Measurements from ENCODE around the gene MYO15A.
"Not testable (repeated sequence)": the region's sequence is repeated elsewhere in the genome, so short reads cannot be mapped to it uniquely, and the experiment has no call there.

Gene MYO15A

DNA sequence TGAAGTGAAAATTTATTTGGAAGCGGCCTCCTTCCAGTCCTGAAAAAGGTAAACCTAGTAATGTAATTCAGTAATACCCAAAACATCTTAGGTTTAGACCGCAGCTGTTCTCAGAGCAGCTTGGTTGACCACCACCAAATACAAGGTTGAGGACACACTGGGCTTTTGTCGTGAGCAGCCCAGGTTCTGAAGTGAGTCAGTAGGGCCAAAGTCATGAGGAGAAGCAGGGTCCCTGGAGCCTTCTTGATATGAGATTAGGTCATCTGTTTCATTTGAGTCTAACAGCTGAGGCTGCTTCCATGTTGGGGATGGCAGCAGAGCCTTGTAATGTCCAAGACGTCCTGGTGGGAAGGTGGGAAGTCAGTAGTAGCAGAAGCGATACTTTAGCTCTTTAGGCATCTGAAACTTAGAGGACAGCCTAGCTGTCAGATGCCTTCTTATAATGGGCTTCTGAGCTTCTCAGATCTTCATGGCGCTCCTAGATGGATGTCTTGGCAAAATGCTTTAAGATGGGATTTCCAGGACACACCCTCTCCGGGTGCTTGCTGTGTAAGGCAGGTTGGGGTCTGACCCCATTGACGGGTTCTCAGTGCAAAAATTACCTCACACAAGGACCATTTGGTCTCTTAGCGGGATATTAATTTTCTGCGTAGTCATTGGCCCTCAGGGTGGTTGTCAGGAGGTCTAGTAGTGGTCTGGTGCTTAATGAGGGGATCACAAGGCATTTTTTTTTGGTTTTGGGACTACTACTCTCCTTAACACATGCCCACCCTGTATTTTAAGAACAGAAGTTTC is 77.5 kb downstream of the MYO15A start:
- no peak for DNase-seq

DNA sequence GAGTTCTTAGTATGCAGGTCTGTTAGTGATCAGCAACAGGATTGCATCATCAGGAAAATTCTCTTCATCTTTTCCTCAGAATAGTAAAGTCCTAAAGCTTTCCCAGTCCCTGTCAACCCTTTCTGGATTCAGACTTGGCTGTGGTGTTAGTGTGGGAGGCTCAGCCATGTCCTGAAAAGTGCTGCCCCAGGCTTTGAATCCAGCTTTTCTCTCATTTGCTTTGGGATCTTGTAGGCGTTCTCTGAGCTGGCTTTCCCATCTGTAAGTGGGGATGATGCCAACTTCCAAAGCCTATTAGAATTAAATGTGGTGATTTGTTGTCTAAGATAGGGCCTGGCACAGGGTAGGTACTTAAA is 78.0 kb downstream of the MYO15A start:
- no peak for DNase-seq

DNA sequence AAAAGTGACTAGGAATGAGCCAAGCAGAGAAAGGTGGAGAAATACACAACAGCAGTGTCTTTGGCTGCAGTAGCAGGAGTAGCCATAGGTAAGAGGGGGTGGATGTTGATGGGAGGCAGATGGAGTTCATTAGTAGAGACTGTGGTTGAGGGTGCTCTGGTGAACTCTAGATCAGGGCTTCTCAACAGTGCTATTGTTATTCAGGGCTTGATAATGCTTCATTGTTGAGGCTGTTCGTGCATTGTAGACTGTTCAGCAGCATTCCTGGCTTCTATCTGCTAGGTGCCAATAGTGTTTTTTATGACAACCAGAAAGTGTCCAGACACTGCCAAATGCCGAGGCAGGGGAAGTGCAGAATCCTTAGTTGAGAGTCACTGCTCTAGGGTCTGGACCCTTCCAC is 78.7 kb downstream of the MYO15A start:
- DNase-seq = no peak

DNA sequence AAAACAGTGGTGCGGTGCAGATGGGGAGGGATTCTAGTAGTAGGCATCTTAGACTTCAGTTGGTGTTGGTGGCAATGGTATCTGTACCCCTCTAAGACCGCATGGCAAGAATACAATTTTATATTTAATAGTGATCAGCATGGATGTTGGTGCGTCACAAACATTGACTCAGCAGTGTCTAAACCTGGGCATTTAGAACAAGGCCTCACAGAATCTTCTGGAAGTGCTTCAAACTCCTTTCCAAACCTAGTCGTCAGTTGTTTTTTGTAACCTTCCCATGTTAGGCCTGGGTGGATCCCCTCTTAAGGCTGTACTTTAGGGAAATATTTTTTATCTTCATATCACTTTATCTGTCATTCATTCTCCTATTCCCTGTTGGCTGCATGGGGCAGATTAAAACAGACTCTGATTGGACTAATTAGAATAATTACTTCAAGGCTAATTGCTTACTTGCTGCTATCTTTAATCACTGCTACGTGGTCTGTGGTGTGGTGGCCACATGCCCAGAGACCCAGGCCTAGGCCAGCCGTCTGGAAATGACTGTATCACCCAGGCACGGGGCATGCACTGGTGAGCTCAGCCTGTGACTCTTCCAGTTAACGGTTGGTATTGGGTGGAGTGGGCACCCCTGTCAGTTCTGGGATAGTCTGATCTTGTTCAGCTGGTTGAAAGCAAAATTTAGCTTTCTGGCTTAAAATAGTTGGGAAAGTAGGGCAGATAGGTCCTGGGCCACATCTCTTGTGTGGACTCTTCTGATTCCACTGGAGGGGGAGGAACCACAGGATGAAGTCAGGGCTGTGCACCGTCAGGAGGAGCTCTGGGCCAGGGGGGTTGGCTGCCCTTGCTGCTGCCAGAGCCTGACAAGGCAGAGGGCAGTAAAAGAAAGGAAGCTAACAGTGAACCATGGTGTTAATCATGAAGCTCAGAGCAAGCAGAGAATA is 79.5 kb downstream of the MYO15A start:
- DNase-seq = no peak

GRCh38 chr17:18190628-18191235 is 82.2 kb downstream of the MYO15A start:
- no peak for DNase-seq

DNA sequence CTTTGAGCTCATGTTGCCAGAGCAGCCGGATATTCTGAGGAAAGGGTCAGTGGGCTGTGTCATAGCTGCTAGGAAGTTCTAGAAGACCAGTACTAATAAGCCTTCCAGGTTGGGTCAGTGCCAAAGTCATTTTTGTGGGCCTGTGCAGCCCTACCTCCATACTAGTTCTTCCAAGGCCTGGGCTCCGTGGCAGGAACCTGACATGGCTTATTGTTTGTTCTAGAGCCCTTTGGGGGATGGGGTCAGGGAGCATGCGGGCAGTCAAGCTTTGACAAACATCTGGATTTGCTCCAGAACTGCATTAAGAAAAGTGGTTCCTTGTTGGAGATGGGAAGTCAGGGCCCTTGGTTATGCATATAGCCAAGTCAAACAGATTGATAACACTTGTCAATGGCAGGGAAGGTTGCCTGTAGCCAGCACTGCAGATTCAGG is 82.7 kb downstream of the MYO15A start:
- no peak for DNase-seq

GRCh38 chr17:18191967-18192366 is 83.4 kb downstream of the MYO15A start:
- DNase-seq = no peak

GRCh38 chr17:18194394-18194793 is 85.8 kb downstream of the MYO15A start:
- DNase-seq = no peak

- DNase-seq = no peak
Observed at GRCh38 chr17:18194804-18195203, 86.2 kb downstream of the MYO15A start.

DNA sequence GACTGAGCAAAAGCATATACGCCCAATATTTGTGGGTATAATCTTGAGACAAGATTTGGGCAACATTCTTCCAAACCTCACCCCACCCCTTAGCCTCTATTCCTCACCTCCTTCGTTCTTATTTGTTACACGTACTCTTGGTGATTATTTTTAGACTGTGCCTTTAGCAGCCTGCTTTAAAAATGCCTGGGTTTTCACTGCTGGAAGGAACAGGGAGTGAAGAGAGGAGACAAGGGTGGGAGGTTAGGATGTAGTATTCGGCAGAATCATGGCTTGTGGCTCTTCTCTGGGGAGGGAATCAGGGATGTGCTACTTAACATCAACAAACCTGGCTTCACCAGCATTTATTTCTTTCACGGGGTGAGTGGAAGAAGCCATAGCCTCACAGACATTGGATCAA is 86.7 kb downstream of the MYO15A start:
- no peak for DNase-seq

DNA sequence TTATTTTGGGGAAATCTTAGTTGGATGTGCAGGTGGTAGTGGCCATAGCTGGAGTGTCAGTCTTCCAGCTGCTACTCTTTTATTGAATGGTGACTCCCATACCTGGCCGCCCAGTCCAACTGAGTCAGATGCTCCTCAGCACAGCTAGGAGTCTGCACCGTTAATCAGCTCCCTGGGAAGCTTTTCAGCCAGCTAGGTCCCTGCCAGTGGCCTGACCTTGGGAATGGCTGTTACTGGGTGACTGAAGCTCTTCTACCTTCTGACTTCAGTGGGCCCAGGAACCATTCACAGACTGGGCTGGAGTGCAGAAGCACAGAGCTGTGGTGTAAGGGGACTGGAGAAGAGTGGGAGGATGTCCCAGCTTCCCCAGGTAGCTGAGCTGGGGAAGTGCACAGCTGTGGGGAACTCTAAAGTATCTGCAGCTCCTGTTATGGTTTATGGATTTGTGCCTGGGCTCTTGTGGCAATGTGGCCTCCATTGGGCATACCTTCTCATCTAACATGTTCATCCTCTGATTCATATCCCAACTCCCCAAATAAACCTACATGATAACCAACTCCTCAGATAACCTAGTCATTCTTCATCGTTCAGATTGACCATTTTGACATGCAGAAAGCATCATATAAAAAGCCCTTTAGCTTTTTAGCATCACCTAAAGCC is 89.1 kb downstream of the MYO15A start:
- no peak for DNase-seq

GRCh38 chr17:18198530-18198929 is 90.0 kb downstream of the MYO15A start:
- DNase-seq = no peak

DNA sequence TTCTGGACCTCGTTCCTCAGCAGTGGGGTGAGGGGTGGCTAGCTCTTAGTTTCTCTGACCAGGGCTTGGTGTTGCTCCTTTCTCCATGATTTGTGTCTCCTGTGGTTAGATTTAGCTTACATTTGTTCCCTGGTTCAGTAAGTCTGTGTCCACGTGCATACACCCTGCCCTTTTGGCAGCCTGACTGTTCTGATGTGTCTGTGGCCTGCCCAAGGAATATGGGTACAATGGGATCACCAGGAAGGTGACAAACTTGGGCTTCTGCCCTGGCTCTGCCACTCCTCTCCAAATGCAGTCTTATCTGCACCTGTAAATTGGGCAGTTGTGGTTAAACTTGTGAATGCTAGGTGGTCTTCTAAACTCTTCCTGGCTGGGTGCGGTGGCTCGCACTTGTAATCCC is 92.6 kb downstream of the MYO15A start:
- no peak for DNase-seq

DNA sequence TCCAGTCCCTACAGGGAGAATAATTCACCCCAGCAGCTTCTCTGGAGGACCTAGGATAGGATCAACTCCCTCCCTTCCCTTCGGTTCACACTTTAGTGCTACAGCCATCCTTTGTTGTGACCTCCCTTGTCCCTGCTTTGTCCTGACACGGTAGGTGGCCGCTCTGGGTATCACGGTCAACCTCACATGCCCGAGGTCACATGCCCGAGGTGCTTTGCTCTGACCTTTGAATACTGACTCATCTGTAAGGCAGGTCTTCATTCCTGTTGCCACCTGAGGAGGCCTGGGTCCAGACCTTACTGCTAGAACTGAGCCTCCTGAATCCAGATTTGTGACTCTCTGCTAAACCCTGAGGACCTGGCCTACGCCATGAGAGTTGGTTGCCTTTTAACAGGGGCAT is 94.8 kb downstream of the MYO15A start:
- no peak for DNase-seq

DNA sequence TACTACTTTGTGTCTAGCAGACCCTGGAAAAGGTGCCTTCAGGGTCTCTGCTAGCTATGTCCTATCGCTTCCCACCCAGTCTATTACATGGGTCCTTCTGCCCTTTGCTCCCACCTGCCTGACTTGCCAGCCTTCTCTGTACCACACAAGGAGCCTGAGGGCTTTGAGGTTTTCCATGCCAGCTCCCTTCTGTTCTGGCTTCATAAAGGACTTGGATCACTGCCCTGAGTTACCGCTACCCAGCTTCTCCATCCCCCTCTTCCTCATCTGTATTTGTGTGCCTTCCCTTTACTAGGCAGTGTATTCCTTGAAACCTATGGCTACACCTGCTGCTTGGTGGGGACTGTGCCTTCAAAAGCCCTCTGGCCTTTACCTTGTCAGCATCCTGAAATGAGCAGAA is 97.3 kb downstream of the MYO15A start:
- no peak for DNase-seq

DNA sequence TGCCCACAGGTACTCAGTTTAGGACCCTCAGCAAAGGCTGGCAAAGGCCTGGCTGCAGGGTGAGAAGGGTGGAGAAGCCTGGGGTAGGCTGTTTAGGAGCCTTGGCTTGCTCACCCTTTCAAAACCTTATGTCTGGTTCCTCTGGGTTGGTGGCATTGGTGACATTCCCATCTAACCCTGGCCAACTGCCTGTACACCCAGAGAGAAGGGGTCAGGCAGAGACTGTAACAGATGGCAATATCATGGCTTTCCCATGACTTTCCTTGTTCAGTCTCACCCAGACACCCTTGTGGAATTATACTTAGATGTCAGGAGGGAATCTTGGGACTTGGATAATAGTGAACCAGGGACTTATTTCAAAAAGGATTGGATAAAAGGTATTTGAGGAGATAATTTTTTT is 98.4 kb downstream of the MYO15A start:
- no peak for DNase-seq

GRCh38 chr17:18208092-18208491 is 99.5 kb downstream of the MYO15A start:
- DNase-seq = no peak

GRCh38 chr17:18213666-18214270 is 105.2 kb downstream of the MYO15A start:
- no peak for DNase-seq

GRCh38 chr17:18216906-18217305 is 108.3 kb downstream of the MYO15A start:
- DNase-seq = not testable (repeated sequence)

DNA sequence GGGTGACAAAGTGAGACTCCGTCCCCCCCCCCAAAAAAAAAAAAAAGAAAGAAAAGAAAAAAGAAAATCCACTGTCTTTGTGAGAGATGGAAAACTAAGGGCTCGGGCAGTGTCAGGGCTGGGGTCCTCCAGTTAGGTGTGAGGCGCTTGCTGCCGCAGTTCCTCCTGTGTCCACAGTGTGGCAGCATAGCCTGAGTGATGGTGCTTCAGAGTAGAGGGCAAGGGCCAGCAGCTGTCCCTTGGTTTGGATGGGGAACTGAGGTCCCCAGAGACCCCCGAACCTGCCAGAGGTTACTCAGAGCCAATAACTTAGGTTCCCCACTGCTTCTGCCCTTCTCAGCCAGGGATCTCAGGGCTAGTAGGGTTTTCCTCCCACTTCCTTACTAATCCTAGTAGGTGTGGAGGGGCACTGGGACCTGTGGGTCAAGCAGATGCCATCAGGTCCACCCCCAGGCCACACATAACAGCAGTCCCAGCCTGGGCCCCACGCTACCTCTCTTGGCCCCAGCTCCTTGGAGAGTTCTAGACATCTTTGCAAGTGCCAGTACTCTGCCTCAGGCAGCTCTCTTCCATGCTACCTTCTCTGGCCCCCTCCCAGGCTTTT is 109.0 kb downstream of the MYO15A start:
- DNase-seq = no peak

GRCh38 chr17:18218756-18219415 is 110.3 kb downstream of the MYO15A start:
- DNase-seq = no peak

- DNase-seq = no peak
Observed at GRCh38 chr17:18224053-18224386, 115.5 kb downstream of the MYO15A start.
